H1 (cell line): ENCODE measurements around the gene CLP1. TPM values are rescaled to one million over a fixed set of nuclear protein-coding genes. Genes with fewer than 3 reads are reported as not detected.

Experiments
- ASH2L ChIP-seq: fragments of 200-600, 300-600 bp; sonication (generic); IDR thresholded peaks from one replicate; pipeline ENCODE4 v1.7.1; 2017; ENCODE audit warnings: low read length
- BACH1 ChIP-seq: IDR thresholded peaks from 2 replicates; pipeline ENCODE4 v1.6.1; 2012; ENCODE audit warnings: low read length, improper control_type of control experiment
- BCL11A ChIP-seq, 2 experiments: IDR thresholded peaks; one replicate each; pipeline ENCODE4 v1.6.1; 2011; ENCODE audit warnings: low read depth in 2 of 2, low read length in 2 of 2, mild to moderate bottlenecking in 2 of 2
- CHD2 ChIP-seq: IDR thresholded peaks from 2 replicates; pipeline ENCODE4 v1.6.1; 2012; ENCODE audit warnings: low read length, improper control_type of control experiment
- CTBP2 ChIP-seq: IDR thresholded peaks from 2 replicates; pipeline ENCODE4 v1.7.0; 2011; ENCODE audit warnings: borderline replicate concordance, mild to moderate bottlenecking, moderate library complexity, mixed read lengths, low read length; ENCODE audit not compliant: insufficient read depth, insufficient read length
- EGR1 ChIP-seq: IDR thresholded peaks from 2 replicates; pipeline ENCODE4 v1.6.1; 2011; ENCODE audit warnings: low read depth, low read length, borderline replicate concordance
- KDM4A ChIP-seq: IDR thresholded peaks from one replicate; pipeline ENCODE4 v1.7.1; 2012; ENCODE audit warnings: low read depth, mild to moderate bottlenecking, moderate library complexity, low read length, inconsistent platforms; ENCODE audit not compliant: severe bottlenecking
- KDM5A ChIP-seq: fragments of 200-600 bp; IDR thresholded peaks from 2 replicates; pipeline ENCODE4 v1.7.1; 2012; ENCODE audit warnings: mild to moderate bottlenecking, low read length, inconsistent platforms, mixed read lengths
- NANOG ChIP-seq: IDR thresholded peaks from 2 replicates; pipeline ENCODE4 v1.6.1; 2011; ENCODE audit warnings: low read length, low read depth, mild to moderate bottlenecking, inconsistent platforms; ENCODE audit not compliant: insufficient read depth, poor library complexity, severe bottlenecking
- NRF1 ChIP-seq: IDR thresholded peaks from 2 replicates; pipeline ENCODE4 v1.6.1; 2011; ENCODE audit warnings: mild to moderate bottlenecking, low read depth, low read length, improper control_type of control experiment
- PHF8 ChIP-seq: fragments of 200-600 bp; sonication (generic); conservative IDR thresholded peaks from 2 replicates; pipeline ENCODE4 v1.7.1; 2012; ENCODE audit warnings: low read depth, mild to moderate bottlenecking, inconsistent platforms, low read length, moderate library complexity
- SIN3A ChIP-seq, 2 experiments: IDR thresholded peaks in 1 of 2; conservative IDR thresholded peaks in 1 of 2; 2 replicates each; pipeline ENCODE4 v1.6.1; 2011 to 2012; ENCODE audit warnings: low read length in 2 of 2, improper control_type of control experiment in 1 of 2, low read depth in 1 of 2, mild to moderate bottlenecking in 1 of 2
- TAF1 ChIP-seq: IDR thresholded peaks from 2 replicates; pipeline ENCODE4 v1.6.1; 2011; ENCODE audit warnings: mild to moderate bottlenecking, low read depth, low read length
- TAF7 ChIP-seq: optimal IDR thresholded peaks from 2 replicates; pipeline ENCODE3; 2011; ENCODE audit warnings: low read depth, mild to moderate bottlenecking, inconsistent platforms, low read length, moderate library complexity, borderline replicate concordance
- polyA plus RNA-seq, 7 experiments: library from polyadenylated mRNA; depleted of rRNA in 3 of 7; stranded (reverse) in 5 of 7; unstranded in 2 of 7; fragments of >200 nt in 5 of 7; fragments of 200-250 nt in 2 of 7; gene quantifications; 1 replicate in 5 of 7; 2 replicates in 1 of 7; 4 replicates in 1 of 7; pipeline versions ENCODE4 v1.2.1 to v1.2.3, GENCODE V29; 2011 to 2013; ENCODE audit warnings: missing spikeins in 2 of 7, mixed read lengths in 2 of 7
- total RNA-seq: library from RNA; stranded (reverse); fragmentation: NEBNext Ultra II Directional; extraction: Animal tissue kit (Norgen Biotek cat#: 25700); gene quantifications from 2 replicates; pipeline ENCODE4 v1.2.1, GENCODE V29; 2021

Gene CLP1
- total and polyA plus RNA-seq, 2 of the 8 experiments (the other 6 are each of a cell fraction or from before 2014, with no cell fraction given): 29.4 to 29.9 TPM

DNA sequence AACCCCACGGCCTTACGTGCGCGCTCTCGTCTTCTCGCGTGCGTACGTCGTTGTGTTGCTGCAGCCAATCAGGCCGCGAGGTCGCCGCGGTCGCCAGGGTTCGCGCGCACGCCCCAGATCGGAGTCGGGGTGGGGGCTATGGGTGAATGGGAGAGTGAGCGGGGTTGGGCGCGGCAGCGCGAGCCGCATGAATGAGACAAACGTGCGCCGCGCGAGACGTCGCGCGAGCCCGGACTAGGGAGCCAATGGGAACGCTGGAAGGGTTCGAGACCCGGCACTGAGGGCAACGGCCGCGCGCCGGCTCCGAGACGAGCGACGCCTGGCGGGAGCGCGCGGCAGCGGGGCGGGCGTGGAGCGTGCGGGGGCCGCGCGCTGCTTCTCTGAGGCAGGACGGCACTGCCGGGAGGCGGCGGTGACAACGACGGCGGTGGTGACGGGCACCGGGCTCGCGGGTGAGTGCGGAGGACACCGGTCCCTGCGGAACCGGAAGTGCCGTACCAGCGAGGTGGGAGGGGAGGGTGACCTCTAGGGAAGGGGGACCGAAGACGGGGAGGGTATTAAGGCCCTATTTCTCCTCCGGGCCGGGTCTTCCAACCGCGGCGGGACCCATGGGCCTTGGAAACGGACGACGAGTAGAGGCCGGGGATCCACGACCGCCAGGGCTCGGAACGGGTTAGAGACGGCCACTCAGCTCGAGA, 10.3 kb downstream of the CLP1 start, which contains the start of gene ZDHHC5 (continued):
- TF ChIP-seq KDM5A (0 out of 2 replicates have a peak, but pooled peaks have one; percentile 20), BCL11A (IDR thresholded peaks at IDR 0.05; ENCODE audit: low read depth in 2 of 2, low read length in 2 of 2) (no peak), ASH2L (peak; percentile 90), CTBP2 (no peak), CHD2 (peak; percentile 92), EGR1 (no peak), TAF1 (peak; percentile 87), NANOG (peak; percentile 22), BACH1 (peak; percentile 55; the same call in 1 of the 2 replicates), KDM4A (peak; percentile 69), SIN3A (conservative IDR thresholded peaks at IDR 0.05 in 1 of 2, IDR thresholded peaks at IDR 0.05 in 1 of 2; ENCODE audit: low read depth in 1 of 2, low read length in 2 of 2) (peak in 1 of 2 experiments; percentile 86; a peak in 1 of 4 replicates), TAF7 (peak; percentile 55), NRF1 (0 out of 2 replicates have a peak, but pooled peaks have one; percentile 15), PHF8 (peak; percentile 91)
